ENCODE measurements around the gene PTPRU. TPM values are rescaled to one million over a fixed set of nuclear protein-coding genes. Genes with fewer than 3 reads are reported as not detected.
"Not testable (repeated sequence)": the region's sequence is repeated elsewhere in the genome, so short reads cannot be mapped to it uniquely, and the experiment has no call there.

PTPRU gene
- total RNA-seq, 1 donor from 2014 or later, result 92.5 TPM

- TF ChIP-seq CTCF (IDR thresholded peaks at IDR 0.05; ENCODE audit: partially characterized antibody, unreplicated experiment), result no peak
- Mint-ChIP-seq H3K9me3 (ENCODE audit: unreplicated experiment) (peaks cover 1% of the 10 kb centered on the region), H3K4me3 (ENCODE audit: unreplicated experiment) (no peak overlapping the region), H3K36me3 (ENCODE audit: unreplicated experiment) (no peaks in the 10 kb centered on the region), H3K4me1 (ENCODE audit: low read depth, unreplicated experiment) (no peaks in the 10 kb centered on the region), H3K27ac (ENCODE audit: unreplicated experiment) (no peak overlapping the region), H3K27me3 (ENCODE audit: unreplicated experiment) (peaks cover 4% of the 10 kb centered on the region)
- no peak for DNase-seq
These were observed 56.0 kb downstream of the PTPRU start for GRCh38 chr1:29292344-29292743.

DNA sequence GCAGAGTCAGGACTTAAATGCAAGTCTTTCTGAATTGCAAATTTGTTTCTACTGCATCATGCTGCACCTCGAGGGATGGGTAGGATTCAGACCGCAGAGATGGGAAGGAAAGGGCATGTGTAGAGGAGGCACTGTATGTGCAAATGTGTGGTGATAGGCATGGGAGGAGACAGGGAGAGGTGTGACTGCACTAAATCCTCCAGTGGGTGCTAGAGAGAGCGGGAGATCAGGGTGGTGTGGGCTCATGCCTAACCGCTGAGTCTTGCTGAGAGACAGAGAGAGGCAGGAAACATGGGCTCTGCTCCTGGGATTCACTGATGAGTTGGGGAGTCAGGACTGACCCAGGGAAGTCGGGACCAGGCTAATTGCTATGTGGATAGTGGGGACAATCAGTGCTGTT, 61.1 kb downstream of the PTPRU start:
- Mint-ChIP-seq H3K27me3 (ENCODE audit: unreplicated experiment) (peaks cover 6% of the 10 kb centered on the region), H3K36me3 (ENCODE audit: unreplicated experiment) (peaks cover 4% of the 10 kb centered on the region), H3K4me1 (ENCODE audit: low read depth, unreplicated experiment) (no peaks in the 10 kb centered on the region), H3K9me3 (ENCODE audit: unreplicated experiment) (peaks cover 2% of the 10 kb centered on the region), H3K4me3 (ENCODE audit: unreplicated experiment) (no peak overlapping the region), H3K27ac (ENCODE audit: unreplicated experiment) (no peak overlapping the region)
- TF ChIP-seq CTCF (IDR thresholded peaks at IDR 0.05; ENCODE audit: partially characterized antibody, unreplicated experiment), result no peak
- DNase-seq, result peak; percentile 5

DNA sequence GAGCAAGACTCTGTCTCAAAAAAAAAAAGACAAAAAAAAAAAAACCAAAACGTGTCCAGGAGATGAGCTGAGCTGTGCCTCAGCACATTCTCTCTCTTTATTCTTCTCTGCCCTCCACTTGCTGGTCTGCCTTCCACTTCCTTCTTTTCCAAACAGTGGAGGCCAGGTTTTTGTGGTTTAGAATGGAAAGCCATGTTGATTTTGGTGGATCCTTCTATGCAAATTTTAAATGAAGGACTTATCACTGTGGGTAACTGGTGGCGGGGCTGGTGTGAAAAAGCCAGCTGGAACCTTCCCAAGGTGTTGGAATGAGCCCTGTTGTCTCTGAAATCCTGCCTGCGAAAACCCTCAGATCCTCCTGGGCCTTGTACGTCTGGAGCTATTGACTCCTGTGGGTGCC, 61.9 kb downstream of the PTPRU start:
- Mint-ChIP-seq H3K4me3 (ENCODE audit: unreplicated experiment) (no peak overlapping the region), H3K36me3 (ENCODE audit: unreplicated experiment) (peaks cover 4% of the 10 kb centered on the region), H3K27ac (ENCODE audit: unreplicated experiment) (no peak overlapping the region), H3K4me1 (ENCODE audit: low read depth, unreplicated experiment) (no peaks in the 10 kb centered on the region), H3K9me3 (ENCODE audit: unreplicated experiment) (peaks cover 2% of the 10 kb centered on the region), H3K27me3 (ENCODE audit: unreplicated experiment) (peaks cover 4% of the 10 kb centered on the region)
- no peak for TF ChIP-seq CTCF (IDR thresholded peaks at IDR 0.05; ENCODE audit: partially characterized antibody, unreplicated experiment)
- DNase-seq, result no peak

DNA sequence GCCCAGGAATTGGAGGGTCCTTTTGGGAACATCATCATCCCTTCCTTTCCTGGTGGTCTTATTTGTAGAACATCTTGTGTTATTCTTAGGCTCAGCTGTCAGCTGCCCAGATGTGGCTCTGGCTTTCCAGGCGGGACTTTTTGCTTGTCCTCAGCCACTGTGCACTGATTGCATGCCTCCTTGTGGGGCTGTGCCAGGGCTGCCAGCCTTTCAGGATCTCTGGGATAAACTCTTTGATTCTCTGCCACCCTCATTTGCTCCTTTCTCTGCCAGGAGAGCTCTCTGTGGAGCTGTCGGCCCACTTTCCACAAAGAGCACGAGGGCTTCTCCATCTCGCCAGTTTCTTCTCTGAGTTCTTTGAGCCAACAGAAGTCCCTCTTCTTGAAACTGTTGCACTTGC, 63.1 kb downstream of the PTPRU start:
- peaks cover 6% of the 10 kb centered on the region for H3K27me3 Mint-ChIP-seq (ENCODE audit: unreplicated experiment)
- DNase-seq, result no peak
- peaks cover 4% of the 10 kb centered on the region for H3K36me3 Mint-ChIP-seq (ENCODE audit: unreplicated experiment)
- no peak overlapping the region for H3K4me3 Mint-ChIP-seq (ENCODE audit: unreplicated experiment)
- H3K9me3 Mint-ChIP-seq (ENCODE audit: unreplicated experiment), result peaks cover 6% of the 10 kb centered on the region
- H3K4me1 Mint-ChIP-seq (ENCODE audit: low read depth, unreplicated experiment), result no peaks in the 10 kb centered on the region
- TF ChIP-seq CTCF (IDR thresholded peaks at IDR 0.05; ENCODE audit: partially characterized antibody, unreplicated experiment), result no peak
- H3K27ac Mint-ChIP-seq (ENCODE audit: unreplicated experiment), result no peak overlapping the region

DNA sequence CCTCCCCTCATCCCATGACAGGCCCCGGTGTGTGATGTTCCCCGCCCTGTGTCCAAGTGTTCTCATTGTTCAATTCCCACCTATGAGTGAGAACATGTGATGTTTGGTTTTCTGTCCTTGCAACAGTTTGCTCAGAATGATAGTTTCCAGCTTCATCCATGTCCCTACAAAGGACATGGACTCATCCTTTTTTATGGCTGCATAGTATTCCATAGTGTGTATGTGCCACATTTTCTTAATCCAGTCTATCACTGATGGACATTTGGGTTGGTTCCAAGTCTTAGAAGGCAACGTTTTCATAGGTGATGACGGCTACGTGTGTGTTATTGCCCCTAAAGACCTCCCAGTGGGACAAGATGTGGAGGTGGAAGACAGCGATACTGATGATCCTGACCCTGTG, 65.4 kb downstream of the PTPRU start:
- H3K4me1 Mint-ChIP-seq (ENCODE audit: low read depth, unreplicated experiment); H3K36me3 Mint-ChIP-seq (ENCODE audit: unreplicated experiment); H3K4me3 Mint-ChIP-seq (ENCODE audit: unreplicated experiment); H3K9me3 Mint-ChIP-seq (ENCODE audit: unreplicated experiment); DNase-seq; H3K27ac Mint-ChIP-seq (ENCODE audit: unreplicated experiment); H3K27me3 Mint-ChIP-seq (ENCODE audit: unreplicated experiment): not testable (repeated sequence)
